Ovary (tissue), 3 donors: ENCODE data around the gene THPO.

Source experiments
- POLR2A ChIP-seq: fragments of 450-650 bp; IDR thresholded peaks from one replicate; pipeline ENCODE4 v1.6.1; 2017; ENCODE audit warnings: antibody characterized with exemption, mild to moderate bottlenecking, moderate library complexity
- TF ChIP-seq, protein P1 (sequence below), 3 donors: fragments of 450-650 bp in 2 of 3; fragments of 200-600 bp in 1 of 3; IDR thresholded peaks; one replicate each; pipeline versions ENCODE4 v1.5.1 to v1.8.0; 2016 to 2022; ENCODE audit warnings: antibody characterized with exemption in 3 of 3, mild to moderate bottlenecking in 1 of 3
- donor health status: DM: no; HTN: no; CAD: no.

DNA sequence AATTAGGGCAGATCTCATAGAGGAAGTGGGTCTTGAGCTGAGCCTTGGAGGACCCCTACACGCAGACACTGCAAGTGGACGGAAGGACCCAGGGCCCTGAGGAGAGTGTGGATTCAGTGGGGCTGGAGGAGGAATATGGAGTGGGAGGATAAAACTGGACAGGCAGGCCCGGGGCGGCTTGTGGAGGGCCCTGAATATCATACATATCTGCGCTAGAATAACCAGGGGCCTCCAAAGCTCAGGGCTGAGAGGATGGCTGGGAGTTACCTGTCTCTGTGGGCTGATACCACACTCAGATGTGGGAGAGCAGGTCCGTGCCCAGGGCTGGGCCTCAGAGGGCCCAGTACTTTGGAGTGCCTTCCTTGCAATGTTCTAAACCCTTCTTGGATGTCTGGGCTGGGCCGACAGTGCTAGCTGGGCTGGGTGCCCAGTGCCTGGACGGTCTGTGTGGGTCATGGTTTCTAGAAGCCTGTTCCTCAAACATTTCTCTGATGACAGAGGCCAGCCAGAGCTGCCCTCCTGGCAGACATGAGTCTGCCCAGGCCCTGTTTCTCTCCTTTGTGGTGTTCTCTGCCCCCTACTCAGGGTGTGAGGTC, 31.4 kb upstream of the THPO start:
- TF ChIP-seq POLR2A: no peak
- TF ChIP-seq, protein P1, sequence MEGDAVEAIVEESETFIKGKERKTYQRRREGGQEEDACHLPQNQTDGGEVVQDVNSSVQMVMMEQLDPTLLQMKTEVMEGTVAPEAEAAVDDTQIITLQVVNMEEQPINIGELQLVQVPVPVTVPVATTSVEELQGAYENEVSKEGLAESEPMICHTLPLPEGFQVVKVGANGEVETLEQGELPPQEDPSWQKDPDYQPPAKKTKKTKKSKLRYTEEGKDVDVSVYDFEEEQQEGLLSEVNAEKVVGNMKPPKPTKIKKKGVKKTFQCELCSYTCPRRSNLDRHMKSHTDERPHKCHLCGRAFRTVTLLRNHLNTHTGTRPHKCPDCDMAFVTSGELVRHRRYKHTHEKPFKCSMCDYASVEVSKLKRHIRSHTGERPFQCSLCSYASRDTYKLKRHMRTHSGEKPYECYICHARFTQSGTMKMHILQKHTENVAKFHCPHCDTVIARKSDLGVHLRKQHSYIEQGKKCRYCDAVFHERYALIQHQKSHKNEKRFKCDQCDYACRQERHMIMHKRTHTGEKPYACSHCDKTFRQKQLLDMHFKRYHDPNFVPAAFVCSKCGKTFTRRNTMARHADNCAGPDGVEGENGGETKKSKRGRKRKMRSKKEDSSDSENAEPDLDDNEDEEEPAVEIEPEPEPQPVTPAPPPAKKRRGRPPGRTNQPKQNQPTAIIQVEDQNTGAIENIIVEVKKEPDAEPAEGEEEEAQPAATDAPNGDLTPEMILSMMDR (IDR thresholded peaks at IDR 0.05): no peak
